Heart left ventricle (tissue), 13 donors: Measurements from ENCODE around the gene RPS2.

Experiments used
- CTCF ChIP-seq, 12 donors: fragments of 200-600 bp; sonication (generic) in 4 of 12; IDR thresholded peaks; one replicate each; pipeline versions ENCODE4 v1.5.0 to v1.8.0; 2018 to 2022; ENCODE audit warnings: antibody characterized with exemption in 12 of 12, mild to moderate bottlenecking in 5 of 12
- POLR2A ChIP-seq, 2 donors: fragments of 450-650 bp; IDR thresholded peaks; one replicate each; pipeline ENCODE4 v1.6.1; 2017; ENCODE audit warnings: antibody characterized with exemption in 2 of 2, mild to moderate bottlenecking in 2 of 2, moderate library complexity in 2 of 2
- donor health status: ischemic (EF 13 %, LVEDD 7.1; RV severe dilation, severe dysfunction).
- donor health status: DM: no; HTN: yes; CAD: no.
- donor health status: DM: no; HTN: no; CAD: no.
- donor health status: ischemic (EF 25% LVEDD 6.9; RV normal size, moderate dysfunction).
- donor health status: ischemic (EF 25% LVEDD 5.7; RV mildly dilated, moderate dysfunction).
- donor health status: ischemic (EF 35%, LVEDD 5.7; RV mildly dilated, moderate dysfunction).
- donor health status: nonischemic (EF 11% LVEDD 7.7; RV severe dilation, severe dysfunction).
- donor health status: DM: yes; HTN: yes; CAD: no.
- donor health status: PGD.
- donor health status: ischemic (EF 29% LVEDD 5.4; RV normal size, mild dysfunction).
- donor health status: nonischemic (EF 23%, LVEDD 6.1; RV moderate dilation, normal function).

- no peak for TF ChIP-seq CTCF (IDR thresholded peaks at IDR 0.05)
- TF ChIP-seq POLR2A (IDR thresholded peaks at IDR 0.05), result no peak
Measured at GRCh38 chr16:1916640-1916990, 48.0 kb downstream of the RPS2 start.
